Stimulated activated CD8-positive, alpha-beta memory T cell treated with anti-CD3 and anti-CD28 coated beads, Interleukin-7, amount 100 ng/mL, for 1 hour (primary cell): Measurements from ENCODE around the gene PTPRD.

Experiments used
- DNase-seq, 2 donors: peaks; one replicate each; pipeline ENCODE4 v3.0.0-alpha.2; 2020; ENCODE audit warnings: low read depth in 2 of 2

Gene PTPRD

DNA sequence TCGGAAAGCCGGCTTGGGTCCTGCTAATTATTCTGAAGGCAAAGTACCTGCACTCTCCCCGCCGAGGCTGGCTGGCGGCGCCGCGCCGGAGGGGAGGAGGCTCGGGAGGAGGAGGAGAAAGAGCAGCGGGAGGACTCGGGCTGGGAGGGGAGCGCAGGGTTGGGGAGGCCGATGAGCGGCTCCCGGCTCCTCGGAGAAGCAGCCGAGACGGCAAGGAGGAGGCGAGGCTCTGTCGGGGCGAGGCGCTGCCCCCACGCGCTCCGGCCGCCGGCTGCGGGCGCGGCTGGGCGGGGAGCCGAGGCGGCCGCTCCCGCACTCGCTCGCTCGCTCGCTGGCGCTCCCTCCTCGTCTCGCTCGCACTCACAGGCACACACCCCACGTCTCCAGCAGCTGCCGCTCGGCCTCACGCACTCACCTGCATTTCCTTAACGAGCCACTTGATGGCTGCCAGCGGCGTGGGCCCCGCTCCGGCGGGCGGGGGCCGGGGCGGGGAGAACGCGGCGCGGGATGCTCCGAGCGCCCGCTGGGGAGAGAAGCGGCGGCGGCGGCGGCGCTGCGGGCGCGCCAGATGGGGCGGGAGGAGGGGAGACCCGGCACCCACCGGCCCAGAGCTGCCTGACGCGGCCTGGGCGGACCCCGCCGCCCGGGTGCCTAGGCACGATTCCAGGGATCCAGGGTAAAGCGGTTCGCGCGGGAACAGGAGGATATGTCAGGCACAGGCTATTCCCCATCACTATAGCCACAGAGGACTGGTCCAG, at the start of gene PTPRD:
TSS of gene PTPRD (minus strand) at position 362 of the 758 bp plus-strand sequence.
- DNase-seq: no peak

DNA sequence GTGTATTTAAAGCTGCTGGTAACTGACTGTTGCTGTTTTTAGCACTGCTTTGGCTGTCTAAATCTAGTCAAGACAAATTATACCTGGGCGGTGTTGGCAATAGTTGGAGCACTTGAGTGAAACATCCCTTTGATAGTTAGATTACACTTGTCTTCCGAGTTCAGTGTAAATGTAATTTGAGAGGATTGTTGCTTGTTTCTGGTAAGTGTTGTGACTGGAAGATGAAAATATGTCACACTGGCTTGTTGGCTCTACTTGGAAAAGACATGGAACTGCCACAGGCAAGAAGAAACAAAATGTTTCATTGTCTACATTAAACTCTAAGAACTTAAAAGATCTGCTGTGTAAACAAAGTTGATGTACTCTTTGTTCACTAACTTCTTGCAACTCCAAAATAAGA, 49.2 kb upstream of the PTPRD start:
- DNase-seq: no peak

DNA sequence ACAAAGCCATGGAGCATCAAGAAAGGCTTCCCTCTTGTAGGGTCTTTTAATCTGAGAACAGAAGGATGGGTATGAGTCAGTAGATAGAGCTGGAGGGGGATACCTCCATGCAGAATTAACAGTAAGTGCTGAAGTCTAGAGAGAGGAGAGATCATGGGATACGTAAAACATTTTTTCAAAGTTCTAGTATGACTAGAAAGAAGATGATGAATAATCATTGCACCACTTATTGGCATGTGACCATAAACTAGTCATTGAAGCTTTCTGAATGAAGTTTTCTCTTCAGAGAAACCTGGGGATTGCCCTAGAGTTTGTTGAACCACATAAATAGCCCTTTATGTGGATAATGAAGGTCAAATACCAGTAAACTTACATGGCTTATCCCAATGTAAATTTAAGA, 48.6 kb upstream of the PTPRD start:
- DNase-seq: no peak

DNA sequence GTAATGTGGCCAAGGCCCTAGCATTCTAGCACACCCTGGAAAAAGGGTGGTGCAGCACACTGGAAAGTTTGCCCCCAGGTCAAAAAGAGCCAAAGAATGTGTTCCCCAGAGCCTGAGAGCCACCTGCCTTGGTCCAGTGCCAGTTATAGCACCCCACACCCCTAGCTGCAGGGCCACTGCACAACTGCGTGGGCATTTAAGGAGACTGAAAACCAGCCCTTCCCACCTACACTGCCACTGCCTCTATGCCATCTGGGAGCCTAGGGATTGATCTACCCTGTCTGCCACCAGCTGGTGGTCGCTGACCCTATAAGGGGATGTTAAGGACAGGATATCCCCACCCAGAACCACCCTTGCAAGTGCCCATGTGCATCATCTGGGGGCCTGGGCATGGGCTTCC, 38.2 kb upstream of the PTPRD start:
- DNase-seq: no peak

DNA sequence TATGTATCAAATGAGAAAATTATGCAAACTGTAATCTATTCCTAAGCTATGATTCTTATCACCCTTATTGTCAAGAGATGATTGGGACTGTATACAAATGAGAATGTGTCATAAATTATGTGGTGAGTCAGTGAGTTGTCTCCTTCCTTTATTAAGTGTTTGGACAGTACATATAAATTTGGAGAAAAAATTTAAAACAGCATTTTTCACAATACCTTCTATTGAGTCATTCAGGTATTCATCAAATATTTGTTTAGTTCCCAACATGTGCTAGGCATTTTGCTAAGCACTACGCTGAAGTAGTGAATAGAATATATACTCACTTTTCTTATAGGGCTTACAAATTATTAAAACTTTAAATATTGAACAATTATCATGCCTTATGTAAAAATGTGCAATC, 36.3 kb upstream of the PTPRD start:
- DNase-seq: no peak

DNA sequence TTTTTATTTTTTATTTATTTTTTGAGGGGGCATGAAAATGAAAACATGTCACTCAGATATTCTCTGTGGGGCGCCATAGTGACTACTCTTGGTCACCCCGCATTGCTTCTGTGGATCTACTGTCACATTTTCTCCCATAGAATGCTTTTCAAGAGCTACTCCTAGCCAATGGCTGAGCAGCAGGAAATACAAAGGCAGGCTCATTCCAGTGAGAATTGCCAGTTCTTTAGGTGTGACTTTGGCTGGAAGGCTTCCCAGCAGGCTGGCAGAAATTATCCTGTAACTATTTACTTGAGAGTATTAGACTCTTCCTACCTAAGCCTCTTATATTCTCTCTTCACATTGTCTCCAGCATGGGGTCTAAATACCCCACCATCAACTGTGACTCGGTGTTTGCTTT, 21.0 kb upstream of the PTPRD start:
- DNase-seq: no peak

DNA sequence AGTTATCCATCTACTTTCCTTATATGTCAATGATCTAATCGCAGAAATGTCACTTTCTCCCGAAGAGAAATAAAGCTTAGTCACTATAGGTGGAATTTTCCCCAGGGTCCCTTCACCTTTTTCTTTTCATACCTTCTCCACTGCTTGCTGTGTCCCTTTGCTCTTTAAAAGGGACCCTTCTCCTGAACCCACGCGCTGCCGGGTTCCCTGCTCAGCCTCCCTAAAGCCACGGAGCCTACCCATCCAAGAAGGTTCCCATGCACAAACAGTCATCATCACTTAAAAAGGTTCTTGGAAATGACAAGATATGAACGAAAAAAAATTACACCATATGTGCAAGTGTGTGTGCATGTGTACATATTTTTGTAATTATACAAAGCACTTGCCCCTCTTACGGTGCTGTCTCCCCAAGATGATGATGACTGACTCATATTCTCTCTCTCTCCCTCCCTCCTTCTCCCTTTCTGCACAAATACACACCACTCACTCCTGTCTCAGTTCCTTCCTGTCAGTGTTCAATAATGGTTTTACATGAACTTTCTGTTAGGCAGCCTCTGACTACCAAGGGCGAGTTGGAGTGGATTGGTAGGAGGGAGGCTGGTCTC, 1.5 kb upstream of the PTPRD start:
- no peak for DNase-seq

DNA sequence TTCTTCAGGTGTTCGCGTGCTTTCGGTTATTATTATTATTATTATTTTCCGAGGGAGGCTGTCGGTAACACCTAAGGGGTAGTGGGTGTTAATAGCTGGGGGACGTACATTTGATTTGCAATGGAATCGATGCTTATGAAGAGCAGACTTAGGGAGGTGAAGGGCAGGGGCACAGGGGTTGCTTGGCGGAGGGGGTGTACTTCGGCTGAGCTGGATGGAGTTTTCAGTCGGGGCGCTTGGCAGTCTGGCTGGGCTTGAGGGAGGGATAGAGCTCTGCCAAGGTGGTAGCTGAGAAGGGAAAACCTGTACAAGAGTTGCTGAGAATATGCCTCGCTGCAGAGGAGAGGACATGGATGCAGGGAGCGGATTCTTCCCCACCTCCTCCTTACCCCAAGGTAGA, 617 bp upstream of the PTPRD start:
- DNase-seq: no peak

DNA sequence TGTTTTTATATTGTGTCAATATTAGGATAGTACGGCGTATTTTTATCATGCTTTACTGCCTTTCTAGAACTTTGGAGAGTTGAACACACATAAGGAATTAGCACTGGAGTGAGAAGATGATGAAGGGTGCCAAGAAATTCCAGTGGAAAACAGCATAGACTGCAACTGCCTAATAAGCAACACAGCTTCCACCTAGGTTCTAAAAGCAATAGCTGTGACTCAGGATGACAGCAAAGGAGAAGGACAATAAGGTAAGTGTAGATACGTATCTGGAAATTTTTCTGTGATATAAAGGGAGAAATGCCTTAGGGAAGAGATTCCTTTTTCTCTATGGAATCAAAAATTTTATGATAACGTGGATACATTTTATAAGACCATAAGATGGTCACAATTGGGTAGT, 7.4 kb downstream of the PTPRD start:
- DNase-seq: no peak

DNA sequence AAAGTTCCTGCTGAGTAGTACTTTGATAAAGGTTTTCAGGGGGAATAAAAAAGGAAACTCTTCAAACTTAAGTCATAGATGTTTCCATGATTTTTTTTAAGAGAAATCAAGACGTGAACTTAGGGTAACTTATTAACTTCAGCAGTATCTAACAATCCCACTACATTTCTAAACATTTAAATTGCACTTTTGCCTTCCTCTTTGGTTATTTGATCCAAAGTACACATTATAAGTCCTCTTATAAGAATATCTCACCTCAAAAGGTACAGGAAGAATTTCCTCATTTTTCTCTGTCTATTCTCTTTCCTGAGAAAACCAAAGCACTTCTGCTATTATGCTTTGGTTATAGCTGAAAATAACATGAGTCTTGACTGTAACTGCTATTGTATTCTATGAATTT, 7.9 kb downstream of the PTPRD start:
- DNase-seq: no peak

DNA sequence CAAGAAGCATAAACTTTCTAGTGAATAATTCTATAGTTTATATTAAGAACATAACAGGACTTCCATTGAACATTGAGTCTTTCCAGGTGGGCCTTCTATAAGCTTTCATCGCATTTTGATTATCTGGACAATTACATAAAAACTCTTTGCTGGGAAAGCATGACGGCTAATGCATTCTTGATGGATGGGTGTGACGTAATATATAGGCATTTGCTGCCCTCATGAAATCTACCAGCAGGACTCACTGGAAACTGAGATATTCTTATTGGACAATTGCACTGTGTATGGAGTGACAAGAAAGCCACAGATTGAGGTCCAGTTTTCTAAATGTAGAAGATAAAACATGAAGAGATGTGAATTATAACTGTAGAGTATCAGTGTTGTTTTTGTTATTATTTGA, 15.0 kb downstream of the PTPRD start:
- DNase-seq: no peak

DNA sequence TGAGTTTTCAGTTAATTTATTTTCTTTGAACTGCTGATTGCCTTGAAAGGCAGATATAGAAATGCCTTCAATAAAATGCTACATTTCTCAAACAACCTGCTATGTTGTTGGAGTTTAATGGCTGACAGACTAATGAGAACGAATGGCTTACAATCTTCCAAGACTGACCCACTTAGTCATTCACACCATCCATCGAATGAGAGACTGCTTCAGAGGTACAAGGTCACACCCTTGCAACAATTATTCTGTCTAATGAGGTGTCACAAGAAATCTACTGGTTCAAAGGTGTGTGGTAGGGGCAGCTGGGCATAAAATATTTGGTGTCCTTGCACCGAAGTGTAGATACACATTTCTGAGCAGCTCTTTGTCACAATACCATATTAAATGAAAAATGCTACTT, 18.3 kb downstream of the PTPRD start:
- no peak for DNase-seq

DNA sequence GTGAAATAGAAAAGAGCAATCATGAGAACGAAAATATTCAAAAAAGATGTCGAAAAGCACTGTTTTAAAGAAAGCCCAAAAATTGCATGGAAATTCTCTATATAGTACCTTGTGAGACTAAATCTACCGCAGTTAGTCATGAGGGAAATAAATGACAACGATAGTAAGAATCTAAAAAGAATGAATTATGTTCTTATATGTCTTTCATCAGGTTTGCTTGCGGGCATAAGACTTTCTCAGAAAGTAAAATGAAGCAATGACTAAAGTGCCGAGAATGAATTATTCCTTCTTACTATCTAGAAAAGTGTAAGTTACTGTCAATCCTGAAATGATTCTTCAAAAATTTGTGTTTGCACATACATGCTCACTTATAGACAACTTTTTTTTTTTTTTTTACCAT, 26.4 kb downstream of the PTPRD start:
- no peak for DNase-seq

DNA sequence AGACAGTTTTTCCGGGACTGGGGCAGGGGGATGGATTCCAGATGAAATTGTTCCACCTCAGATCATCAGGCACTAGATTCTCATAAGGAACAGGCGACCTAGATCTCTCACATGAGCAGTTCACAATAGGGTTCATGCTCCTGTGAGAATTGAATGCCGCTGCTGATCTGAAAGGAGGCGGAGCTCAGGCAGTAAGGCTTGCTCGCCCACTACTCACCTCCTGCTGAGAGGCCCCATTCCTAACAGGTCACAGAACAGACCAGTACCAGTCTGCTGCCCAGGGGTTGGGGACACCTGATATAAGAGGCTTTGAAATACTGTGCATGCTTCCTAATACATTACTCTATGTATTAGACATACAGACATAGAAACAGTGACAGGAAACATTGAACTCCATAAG, 41.1 kb downstream of the PTPRD start:
- no peak for DNase-seq

DNA sequence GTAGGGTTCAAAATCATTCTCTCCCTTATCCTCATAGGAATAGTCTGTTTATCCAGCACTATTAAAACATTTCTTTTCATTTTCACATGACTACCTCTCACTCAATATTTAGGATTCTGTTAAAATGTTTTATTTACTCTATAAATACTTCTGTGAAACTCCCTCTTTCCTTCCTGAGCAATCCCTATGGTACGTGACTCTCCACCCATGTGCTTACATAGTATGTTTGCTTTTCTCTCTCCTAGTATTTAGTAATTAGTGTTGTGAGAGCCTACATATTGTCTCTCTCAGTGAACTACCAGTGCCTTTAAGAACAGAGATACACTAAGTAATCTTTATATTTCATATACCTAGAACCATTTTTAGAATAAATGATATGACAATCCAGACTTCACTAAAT, 46.0 kb downstream of the PTPRD start:
- no peak for DNase-seq

DNA sequence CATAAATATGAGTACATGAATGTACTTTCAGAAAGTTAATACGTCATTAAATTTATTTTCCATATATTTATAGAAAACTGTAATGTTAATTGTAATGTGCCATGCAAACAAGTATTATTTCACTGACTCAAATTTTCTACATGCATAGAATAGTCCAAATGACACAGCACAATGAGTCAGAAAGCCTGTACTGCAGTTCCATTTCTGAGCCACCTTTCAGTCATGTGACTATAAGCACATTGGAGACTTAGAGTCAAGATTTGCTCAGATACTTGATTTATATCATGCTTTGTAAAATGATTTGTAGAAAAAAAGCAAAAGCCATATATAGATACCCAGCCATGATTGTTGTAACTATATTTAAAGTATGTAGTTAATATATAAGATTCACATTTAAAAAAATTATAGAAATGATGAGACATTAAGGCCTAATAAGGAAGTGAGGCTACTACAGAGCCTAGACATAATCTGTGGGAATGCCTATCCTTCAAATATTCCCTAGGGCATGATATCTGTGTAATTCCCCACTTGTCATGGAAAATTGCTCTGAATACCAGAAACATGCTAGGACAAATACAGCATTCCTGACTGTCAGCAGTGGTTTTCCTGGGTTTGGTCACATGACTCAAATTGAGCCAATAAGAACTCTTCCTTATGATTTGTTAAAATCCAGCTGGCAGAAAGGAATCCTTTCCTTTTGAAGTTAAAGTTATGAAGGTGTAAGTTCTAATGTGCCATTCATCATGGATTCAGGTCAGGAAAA, 50.0 kb downstream of the PTPRD start:
- no peak for DNase-seq

DNA sequence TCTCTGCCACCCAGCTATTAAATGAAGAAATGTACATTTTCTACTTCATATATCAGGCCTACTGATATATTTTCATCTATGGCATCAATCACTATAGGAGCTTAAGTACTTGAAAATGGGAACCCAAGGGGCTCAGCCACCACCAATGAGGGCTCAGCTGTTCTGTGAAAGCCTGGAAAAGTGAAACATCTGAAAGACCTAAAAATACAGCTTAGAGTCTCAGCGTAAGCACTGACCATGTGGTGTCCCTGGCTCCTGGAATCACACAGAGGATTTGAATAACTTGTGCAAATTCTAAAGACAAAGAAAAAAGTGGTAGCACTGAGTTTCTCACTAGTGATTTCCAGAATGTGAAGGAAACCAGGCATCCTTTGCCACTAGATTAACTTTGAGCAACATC, 64.5 kb downstream of the PTPRD start:
- no peak for DNase-seq

DNA sequence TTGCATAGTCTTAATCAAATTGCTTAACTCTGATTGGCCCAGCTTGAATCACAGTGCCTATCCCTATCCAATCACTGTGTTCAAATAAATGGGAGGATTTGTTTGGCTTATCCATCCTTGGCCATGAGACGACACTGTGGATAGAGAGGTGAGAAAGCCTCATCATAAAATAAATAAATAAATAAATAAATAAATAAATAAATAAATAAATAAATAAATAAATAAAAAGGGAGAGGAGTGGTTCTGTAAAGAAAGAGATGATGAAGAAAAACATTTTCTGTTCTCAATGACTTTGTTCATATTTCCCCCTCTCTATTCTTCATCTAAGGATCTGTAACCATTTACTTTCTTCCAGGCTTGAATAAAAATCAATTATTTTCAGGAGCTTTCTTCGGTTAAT, 74.7 kb downstream of the PTPRD start:
- no peak for DNase-seq

DNA sequence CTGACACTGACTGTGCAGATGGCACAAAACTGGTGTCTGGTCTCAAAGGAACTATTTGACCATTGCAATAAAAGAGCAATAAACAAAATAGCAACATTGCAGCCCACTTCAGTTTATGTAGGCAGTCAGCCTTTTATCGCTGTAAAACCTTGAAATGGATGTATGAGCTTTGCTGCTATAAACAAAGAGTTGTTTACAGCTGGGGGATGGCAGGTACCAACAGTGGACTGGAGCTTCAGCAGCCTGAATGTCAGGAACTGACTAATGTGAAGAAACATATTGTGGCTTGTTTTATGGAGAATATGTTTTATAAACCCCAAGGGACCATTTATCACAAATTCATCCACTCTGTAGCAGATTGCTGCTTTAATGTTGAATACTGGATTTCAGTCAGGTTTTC, 78.0 kb downstream of the PTPRD start:
- DNase-seq: no peak

DNA sequence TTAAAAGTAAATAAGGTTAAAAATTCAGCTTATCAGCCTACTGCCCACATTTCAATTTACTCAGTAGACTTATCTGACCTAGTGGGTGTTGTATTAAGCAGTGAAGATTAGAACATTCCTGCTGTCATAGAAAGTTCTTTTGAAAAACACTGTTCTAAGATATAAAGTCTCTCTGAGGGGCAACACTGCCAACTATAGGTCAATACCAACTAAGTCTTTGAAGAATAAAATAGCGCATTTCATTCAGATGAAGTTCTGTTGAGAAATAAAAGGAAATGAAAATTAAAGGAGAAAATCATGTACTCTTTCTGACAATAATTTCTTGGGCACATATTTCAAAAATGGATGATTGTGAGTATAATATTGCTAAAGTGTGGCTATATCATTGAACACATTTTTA, 86.8 kb downstream of the PTPRD start:
- no peak for DNase-seq

DNA sequence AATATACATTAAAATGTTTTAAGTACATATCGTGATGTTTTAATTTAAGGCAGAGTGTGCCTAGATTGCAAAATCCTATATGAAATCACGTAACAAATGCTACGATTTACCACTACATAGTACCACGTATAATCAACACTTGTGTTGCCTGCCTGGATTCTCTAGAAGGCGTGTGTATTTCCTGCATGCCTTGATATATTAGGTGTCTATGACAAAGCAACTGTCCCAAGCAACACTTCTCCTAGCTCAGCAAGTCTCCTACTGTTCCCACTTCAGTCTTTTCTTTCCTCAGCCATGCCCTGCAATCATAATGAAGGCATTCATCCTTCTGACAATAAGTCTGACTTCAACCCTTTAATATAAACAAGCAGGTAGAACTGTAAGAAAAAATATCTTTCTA, 89.6 kb downstream of the PTPRD start:
- no peak for DNase-seq

DNA sequence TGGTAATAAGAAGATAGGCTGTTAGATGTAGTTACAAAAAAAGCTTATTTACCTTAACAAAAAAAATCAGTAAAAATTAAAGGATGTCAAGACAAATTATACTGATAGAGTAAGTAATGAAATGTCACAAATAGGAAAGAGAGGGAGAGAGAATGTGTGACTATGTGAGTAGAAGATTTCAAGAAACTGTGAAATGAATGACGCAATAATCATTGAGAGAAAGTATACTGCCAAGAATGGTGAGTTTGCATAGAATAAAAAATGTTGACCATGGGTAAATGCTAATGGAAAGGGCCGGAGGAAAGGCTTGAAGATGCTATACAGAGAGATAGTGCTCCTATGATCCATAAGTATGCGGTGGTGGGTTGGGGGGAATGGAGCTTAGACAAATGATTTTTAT, 100.7 kb downstream of the PTPRD start:
- no peak for DNase-seq

DNA sequence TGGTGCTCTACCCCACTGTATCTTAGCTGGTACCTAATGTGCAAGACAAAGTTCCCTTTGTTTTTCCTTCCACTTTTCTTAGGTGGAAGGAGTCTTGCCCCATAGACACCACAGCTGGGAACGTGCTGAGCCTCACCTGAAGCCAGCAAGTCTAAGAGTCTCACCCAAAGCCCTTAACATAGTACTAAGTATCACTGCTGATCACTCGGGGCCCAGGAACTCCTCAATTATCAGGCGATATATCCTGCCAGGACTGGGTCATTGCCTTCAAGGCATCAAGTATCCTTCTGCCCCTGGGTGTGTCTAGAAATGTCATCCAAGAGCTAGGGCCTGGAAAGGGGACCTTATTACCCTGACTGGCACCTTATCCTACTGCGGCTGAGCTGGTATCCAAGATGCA, 123.9 kb downstream of the PTPRD start:
- no peak for DNase-seq
